ENCODE measurements around the gene KDM8. TPM values are rescaled to one million over a fixed set of nuclear protein-coding genes. Genes with fewer than 3 reads are reported as not detected.

The KDM8 gene
- total RNA-seq, 1 experiment from 2014 or later, result 15.5 TPM

DNA sequence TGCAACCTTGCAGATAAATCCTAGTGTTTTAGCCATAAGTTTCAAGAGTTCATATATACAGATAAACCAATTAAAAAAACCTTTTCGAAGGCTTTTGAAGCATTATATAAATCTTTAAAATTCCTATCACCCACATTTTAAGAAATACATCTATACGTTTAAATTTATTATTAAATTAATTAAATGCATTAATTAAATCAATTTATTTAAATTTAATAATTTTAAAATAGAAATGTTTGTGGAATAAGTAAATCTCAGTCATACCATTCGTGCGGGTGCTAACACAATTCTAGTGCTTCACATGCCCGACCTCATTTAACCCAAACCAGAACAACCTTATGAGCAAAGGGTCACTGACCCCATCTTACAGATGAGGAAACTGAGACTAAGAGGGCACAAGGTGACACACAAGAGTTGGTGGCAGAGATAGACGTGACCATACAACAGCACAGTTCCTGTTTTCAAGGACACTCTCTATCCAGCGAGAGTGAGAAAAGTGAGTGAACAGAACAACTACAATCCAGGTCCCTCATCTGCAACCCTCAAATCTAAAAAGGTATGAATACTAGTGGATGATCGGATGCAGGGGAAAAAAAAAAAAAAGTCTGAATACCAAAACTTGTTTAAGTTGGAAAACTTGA is 63.8 kb downstream of the KDM8 start:
- Histone ChIP-seq H3K79me1 (ENCODE audit: insufficient read depth, low read depth, low read length, poor library complexity, severe bottlenecking) (no peaks in the 10 kb centered on the region), H2BK120ac (ENCODE audit: low read depth, low read length, poor library complexity, severe bottlenecking) (no peak overlapping the region), H2BK20ac (ENCODE audit: low read depth, low read length, poor library complexity, severe bottlenecking) (no peak overlapping the region), H4K20me1 (ENCODE audit: control insufficient read depth, insufficient read depth, insufficient read length) (no peaks in the 10 kb centered on the region), H3K79me2 (ENCODE audit: insufficient read depth, low read length) (no peaks in the 10 kb centered on the region), H3T11ph (ENCODE audit: low read length) (no peak overlapping the region), H3K14ac (ENCODE audit: insufficient read depth, low read length) (no peak overlapping the region), H2AK5ac (ENCODE audit: insufficient read length, low read length) (no peak overlapping the region), H3K4me1 (ENCODE audit: insufficient read depth, low read length) (no peaks in the 10 kb centered on the region; the same call in 1 of the 2 replicates), H3K23ac (ENCODE audit: insufficient read length, low read depth, low read length) (no peak overlapping the region), H3K27me3 (ENCODE audit: insufficient read depth, low read length) (no peaks in the 10 kb centered on the region), H3K56ac (ENCODE audit: insufficient read length, low read depth, low read length) (no peak overlapping the region), H3K18ac (ENCODE audit: insufficient read length, low read depth, low read length) (no peak overlapping the region), H3K4me2 (ENCODE audit: insufficient read depth, insufficient read length, low read length) (no peak overlapping the region), H3K9me3 (ENCODE audit: control insufficient read depth, low read depth, low read length) (no peaks in the 10 kb centered on the region), H2BK5ac (ENCODE audit: insufficient read length, low read length) (no peak overlapping the region), H3K9ac (ENCODE audit: extremely low read depth, insufficient read length, low read length) (no peak overlapping the region), H3K27ac (ENCODE audit: insufficient read length, low read depth, low read length) (no peak overlapping the region), H2AFZ (ENCODE audit: low read length) (no peak overlapping the region), H2BK15ac (ENCODE audit: low read depth, low read length) (no peak overlapping the region), H3K23me2 (ENCODE audit: insufficient read length, low read depth, low read length, poor library complexity, severe bottlenecking) (no peaks in the 10 kb centered on the region), H3K4ac (ENCODE audit: low read depth, low read length) (no peak overlapping the region), H4K8ac (replicated peaks; ENCODE audit: insufficient read length, low read depth, low read length) (no peak overlapping the region), H2BK12ac (ENCODE audit: insufficient read length, low read depth, low read length) (no peak overlapping the region), H4K91ac (ENCODE audit: insufficient read length, low read depth, low read length) (no peak overlapping the region), H4K5ac (ENCODE audit: insufficient read length, low read depth, low read length) (no peak overlapping the region)
- no peak for DNase-seq
- H3K27me3 Mint-ChIP-seq (ENCODE audit: low read depth), result no peaks in the 10 kb centered on the region
- TF ChIP-seq CTCF (conservative IDR thresholded peaks at IDR 0.05), result no peak
- no peak overlapping the region for H3K4me3 Mint-ChIP-seq
- H3K36me3 Mint-ChIP-seq (ENCODE audit: insufficient read depth in 1 of 3, low read depth in 3 of 3), result peaks cover 1 to 2% (median 2%) of the 10 kb centered on the region in 3 experiments; a peak in 4 of 7 replicates
- H3K4me1 Mint-ChIP-seq, result peaks cover 8 to 12% of the 10 kb centered on the region in 2 experiments
- H3K27ac Mint-ChIP-seq, result no peak overlapping the region
- WGBS (ENCODE audit: extremely low coverage, insufficient read length, low lambda C conversion rate), result 100% methylated on average over 2 of the region's 8 CpGs
- H3K9me3 Mint-ChIP-seq, result peaks cover under 1 to 1% of the 10 kb centered on the region in 2 experiments; a peak in 2 of 5 replicates
